ACC112 (cell line): ENCODE results near the gene SLC39A11.
A peak's percentile ranks its signal among the peaks of the same experiment; 100 is the strongest.

Experiments used
- H2AFZ ChIP-seq: fragments of 200-600 bp; sonication (generic); one replicate; pipeline ENCODE4 v1.6.0; 2017; ENCODE audit warnings: antibody characterized with exemption, low read length; ENCODE audit not compliant: unreplicated experiment
- H3K27ac ChIP-seq: fragments of 200-600 bp; sonication (generic); 2 replicates; pipeline ENCODE4 v1.5.1; 2014; ENCODE audit warnings: low read depth, mild to moderate bottlenecking, antibody characterized with exemption, low read length, moderate library complexity
- H3K27me3 ChIP-seq: fragments of 200-600 bp; sonication (generic); 2 replicates; pipeline ENCODE4 v1.6.1; 2014; ENCODE audit warnings: mild to moderate bottlenecking, antibody characterized with exemption, low read length, moderate library complexity, mixed read lengths; ENCODE audit not compliant: insufficient read depth
- H3K36me3 ChIP-seq: fragments of 200-600 bp; sonication (generic); 2 replicates; pipeline ENCODE4 v1.6.1; 2016; ENCODE audit warnings: mild to moderate bottlenecking, antibody characterized with exemption, low read length, moderate library complexity, mixed read lengths; ENCODE audit not compliant: insufficient read depth
- H3K4me1 ChIP-seq: fragments of 200-600 bp; sonication (generic); one replicate; pipeline ENCODE4 v1.6.1; 2016; ENCODE audit warnings: low read length, mixed read lengths; ENCODE audit not compliant: insufficient read depth, unreplicated experiment, control insufficient read depth
- H3K4me3 ChIP-seq: fragments of 200-600 bp; sonication (generic); 2 replicates; pipeline ENCODE4 v1.5.1; 2014; ENCODE audit warnings: mild to moderate bottlenecking, low read depth, low read length
- H3K79me2 ChIP-seq: fragments of 200-600 bp; sonication (generic); one replicate; pipeline ENCODE4 v1.6.0; 2016; ENCODE audit warnings: low read length; ENCODE audit not compliant: control insufficient read depth, unreplicated experiment, insufficient read depth

SLC39A11 gene

DNA sequence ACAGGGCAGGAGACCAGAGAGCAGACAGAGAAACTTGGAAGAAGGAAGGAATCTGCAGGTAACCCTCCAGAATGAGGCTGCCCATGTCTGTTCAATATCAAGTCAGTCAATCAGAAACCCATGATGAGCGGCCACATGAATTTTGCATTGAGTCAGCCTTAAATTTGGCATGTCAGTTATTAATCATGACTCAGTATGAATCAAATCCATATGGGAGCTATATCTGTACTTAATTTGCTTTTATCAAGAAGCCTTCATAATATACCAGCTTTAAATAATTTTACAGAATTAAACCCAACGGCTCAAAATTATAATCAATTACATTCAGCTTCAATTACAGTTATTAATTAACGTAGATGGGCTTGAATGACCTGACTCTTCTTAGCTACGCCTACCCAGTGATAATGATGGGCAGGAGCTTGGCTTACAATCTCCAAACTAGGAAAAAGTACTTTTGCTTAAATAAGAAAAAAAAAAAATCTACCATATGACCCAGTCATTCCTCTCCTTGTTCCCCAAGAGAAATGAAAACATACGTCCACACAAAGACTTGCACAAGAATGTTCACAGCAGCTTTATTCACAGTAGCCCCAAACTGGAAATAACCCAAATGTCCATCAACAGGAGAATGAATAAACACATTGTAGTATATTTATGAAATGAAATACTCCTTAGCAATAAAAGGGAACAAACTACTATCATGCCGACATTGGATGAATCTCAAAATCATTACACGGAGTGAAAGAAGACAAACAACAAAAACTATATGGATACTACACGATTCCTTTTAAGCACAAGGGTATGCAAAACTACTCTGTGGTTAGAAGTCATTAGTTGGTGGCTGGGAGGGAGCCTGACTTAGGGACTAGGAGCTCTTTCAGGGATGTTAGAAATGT lies 48.6 kb downstream of the SLC39A11 start:
- Histone ChIP-seq H2AFZ (no peak overlapping the region), H3K79me2 (no peaks in the 10 kb centered on the region), H3K27ac (peak overlapping the region; percentile 93), H3K4me3 (peak overlapping the region; percentile 63), H3K27me3 (no peaks in the 10 kb centered on the region), H3K36me3 (peaks cover 5% of the 10 kb centered on the region; the same call in 1 of the 2 replicates), H3K4me1 (peaks cover 25% of the 10 kb centered on the region)

DNA sequence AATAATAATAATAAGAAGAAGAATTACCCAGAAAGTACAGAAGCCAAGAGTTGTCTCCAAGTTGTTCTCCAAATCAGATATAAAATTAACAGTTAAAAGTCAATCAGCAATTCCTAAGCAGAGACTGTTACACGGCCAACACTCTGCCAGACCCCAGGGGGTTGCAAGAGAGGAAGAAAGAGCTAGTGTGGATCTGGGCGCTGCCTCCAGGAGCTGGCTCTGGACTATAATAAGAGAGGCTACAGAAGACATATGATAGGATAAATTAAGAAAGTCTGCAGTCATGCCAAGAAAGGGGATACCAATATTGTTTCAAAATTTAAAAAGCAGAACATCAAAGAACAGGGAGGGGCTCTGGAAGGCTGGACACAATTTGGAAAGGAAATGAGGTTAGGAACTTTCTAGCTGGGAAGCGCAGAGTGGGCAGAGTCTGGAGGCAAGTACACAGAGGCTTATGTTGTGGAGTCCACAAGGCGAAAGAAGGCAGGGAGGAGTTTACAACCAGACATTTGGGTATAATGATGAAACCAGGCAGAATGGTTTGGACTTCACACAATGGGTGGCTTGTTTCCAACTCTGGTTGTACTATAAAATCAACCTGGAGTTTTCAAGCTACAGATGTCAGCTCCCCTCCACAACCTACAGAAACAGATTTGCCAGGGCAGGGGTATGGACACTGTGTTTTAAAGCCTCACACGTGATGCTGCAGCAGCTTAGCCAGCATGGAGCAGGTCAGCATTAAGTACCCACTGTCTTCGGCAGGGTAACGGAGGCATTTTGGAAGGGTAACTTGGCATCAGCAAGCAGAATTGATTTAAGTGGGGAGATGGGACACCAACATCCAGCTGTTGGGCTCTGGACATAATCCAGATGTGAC lies 49.4 kb downstream of the SLC39A11 start:
- Histone ChIP-seq H3K4me3 (peak overlapping the region; percentile 63), H3K36me3 (peaks cover 5% of the 10 kb centered on the region; the same call in 1 of the 2 replicates), H3K27me3 (no peaks in the 10 kb centered on the region), H3K27ac (peak overlapping the region; percentile 93), H3K4me1 (peaks cover 25% of the 10 kb centered on the region), H3K79me2 (no peaks in the 10 kb centered on the region), H2AFZ (no peak overlapping the region)

DNA sequence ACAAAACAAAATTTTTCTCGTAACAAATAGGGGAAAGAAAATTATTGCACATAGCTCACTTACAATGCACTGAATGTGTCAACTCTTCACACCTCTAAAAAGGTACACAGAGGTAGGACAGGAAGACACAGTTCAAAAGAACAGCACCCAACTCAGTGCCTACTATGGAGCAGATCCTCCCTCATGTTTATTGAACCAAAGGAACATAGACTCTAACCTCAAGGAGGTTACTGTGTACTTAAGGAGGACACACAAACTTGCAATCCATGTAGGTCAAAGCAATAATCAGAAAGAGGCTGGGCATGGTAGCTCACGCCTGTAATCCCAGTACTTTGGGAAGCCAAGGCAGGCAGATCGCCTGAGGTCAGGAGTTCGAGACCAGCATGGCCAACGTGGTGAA lies 50.3 kb downstream of the SLC39A11 start:
- Histone ChIP-seq H3K79me2 (no peaks in the 10 kb centered on the region), H3K4me1 (peaks cover 25% of the 10 kb centered on the region), H3K36me3 (peaks cover 5% of the 10 kb centered on the region; the same call in 1 of the 2 replicates), H2AFZ (no peak overlapping the region), H3K4me3 (no peak overlapping the region), H3K27ac (no peak overlapping the region), H3K27me3 (no peaks in the 10 kb centered on the region)

DNA sequence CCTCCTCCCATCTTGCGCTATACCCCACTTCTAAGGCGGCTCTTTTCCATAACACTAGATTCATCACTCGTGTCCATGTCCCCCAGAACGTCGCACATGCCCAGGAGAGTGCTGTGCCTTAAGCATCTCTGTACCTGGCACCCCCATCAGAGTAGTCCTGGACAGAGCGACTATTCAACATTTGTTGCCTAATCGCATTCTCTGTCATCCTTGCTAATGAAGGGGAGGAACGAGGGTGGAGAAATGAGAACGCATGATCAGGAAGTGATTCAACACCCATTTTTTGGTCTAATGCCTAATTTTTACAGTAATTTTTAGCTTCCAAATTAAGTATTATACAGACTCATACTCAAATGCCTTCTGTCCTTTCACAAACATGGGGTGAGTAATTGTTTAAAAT lies 53.2 kb downstream of the SLC39A11 start:
- H3K4me1 ChIP-seq = peaks cover 16% of the 10 kb centered on the region
- no peaks in the 10 kb centered on the region for H3K79me2 ChIP-seq
- H3K27me3 ChIP-seq = no peaks in the 10 kb centered on the region
- H3K27ac ChIP-seq = no peak overlapping the region
- no peak overlapping the region for H2AFZ ChIP-seq
- H3K36me3 ChIP-seq = peaks cover 5% of the 10 kb centered on the region; the same call in 1 of the 2 replicates
- H3K4me3 ChIP-seq = no peak overlapping the region

DNA sequence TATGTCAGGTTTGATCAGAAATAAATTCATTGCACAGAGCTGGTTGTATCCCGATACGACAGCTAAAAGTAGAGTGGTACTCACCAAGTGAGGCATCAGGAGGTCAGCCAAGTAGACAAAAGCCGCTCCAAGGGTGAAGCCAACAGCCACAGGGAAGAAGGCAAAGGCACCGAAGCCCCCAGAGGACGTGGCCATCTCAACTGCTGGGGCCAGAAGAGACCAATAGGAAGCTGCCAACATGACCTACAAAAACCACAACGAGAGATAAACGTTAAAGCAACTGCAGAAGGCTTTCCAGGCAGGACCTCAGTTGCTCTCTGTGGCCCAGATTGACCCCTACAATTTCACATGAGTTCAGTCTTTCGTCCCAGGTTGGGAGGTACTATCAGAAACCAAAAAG lies 61.0 kb downstream of the SLC39A11 start:
- H3K27me3 ChIP-seq = no peaks in the 10 kb centered on the region
- H3K36me3 ChIP-seq = no peaks in the 10 kb centered on the region
- H3K4me3 ChIP-seq = no peak overlapping the region
- H3K27ac ChIP-seq = no peak overlapping the region
- no peaks in the 10 kb centered on the region for H3K79me2 ChIP-seq
- H3K4me1 ChIP-seq = no peaks in the 10 kb centered on the region
- no peak overlapping the region for H2AFZ ChIP-seq

DNA sequence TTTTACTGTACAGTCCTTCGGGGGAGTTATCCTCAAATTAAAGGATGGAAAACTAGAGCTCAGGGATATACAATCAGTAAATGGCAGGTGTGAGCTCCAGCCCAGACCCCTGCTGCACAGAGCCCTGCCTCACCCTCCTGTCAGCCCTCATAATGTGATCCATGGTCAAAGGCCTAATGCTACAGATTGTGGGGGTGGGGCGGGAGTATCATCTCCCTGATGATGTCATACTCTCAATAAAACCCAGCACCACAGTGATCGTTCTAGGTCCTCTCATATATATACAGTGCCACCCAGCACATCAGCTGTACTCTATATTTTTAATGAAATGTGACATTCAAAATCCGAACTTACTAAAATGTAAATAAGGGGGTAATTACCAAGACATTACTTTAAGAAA lies 61.5 kb downstream of the SLC39A11 start:
- Histone ChIP-seq H2AFZ (no peak overlapping the region), H3K27me3 (no peaks in the 10 kb centered on the region), H3K27ac (no peak overlapping the region), H3K36me3 (no peaks in the 10 kb centered on the region), H3K4me3 (no peak overlapping the region), H3K4me1 (no peaks in the 10 kb centered on the region), H3K79me2 (no peaks in the 10 kb centered on the region)

DNA sequence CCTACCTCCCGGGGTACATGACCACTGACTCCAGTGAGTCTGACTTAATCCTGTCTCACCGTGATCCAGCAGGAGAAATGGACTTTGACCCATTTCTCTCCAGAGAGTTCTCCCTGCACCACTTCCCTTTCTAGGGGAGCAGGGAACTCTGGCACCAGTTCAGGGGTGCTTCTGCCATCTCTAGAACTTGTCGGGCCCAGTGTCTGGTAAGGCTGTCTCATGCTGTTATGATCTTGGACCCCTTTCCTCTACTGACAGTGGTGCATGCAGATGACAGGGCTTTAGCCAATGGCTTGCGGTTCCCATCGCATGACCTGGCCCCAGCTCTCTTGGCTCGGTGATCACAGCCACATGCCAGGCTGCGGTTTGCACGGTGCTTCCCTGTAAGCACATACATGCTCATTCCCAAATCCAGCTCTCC lies 62.0 kb downstream of the SLC39A11 start:
- no peaks in the 10 kb centered on the region for H3K36me3 ChIP-seq
- no peaks in the 10 kb centered on the region for H3K27me3 ChIP-seq
- H3K4me1 ChIP-seq = no peaks in the 10 kb centered on the region
- no peak overlapping the region for H3K4me3 ChIP-seq
- no peaks in the 10 kb centered on the region for H3K79me2 ChIP-seq
- H3K27ac ChIP-seq = no peak overlapping the region
- H2AFZ ChIP-seq = no peak overlapping the region

DNA sequence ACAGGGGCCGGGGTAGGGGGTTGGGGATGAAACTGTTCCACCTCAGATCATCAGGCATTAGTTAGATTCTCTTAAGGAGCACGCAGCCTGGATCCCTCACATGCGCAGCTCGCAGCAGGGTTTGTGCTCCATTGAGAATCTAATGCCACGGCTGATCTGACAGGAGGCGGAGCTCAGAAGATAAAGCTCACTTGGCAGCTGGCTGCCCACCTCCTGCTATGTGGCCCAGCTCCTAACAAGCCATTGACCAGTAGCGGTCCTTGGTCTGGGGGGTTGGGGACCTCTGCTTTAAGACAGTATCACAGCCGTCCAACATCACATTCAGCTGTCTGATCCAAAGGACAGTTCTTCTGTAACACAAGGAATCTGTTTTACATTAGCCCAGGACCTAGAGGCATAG lies 62.5 kb downstream of the SLC39A11 start:
- no peaks in the 10 kb centered on the region for H3K36me3 ChIP-seq
- H3K4me1 ChIP-seq = no peaks in the 10 kb centered on the region
- H2AFZ ChIP-seq = no peak overlapping the region
- H3K27ac ChIP-seq = no peak overlapping the region
- H3K27me3 ChIP-seq = no peaks in the 10 kb centered on the region
- no peaks in the 10 kb centered on the region for H3K79me2 ChIP-seq
- no peak overlapping the region for H3K4me3 ChIP-seq

DNA sequence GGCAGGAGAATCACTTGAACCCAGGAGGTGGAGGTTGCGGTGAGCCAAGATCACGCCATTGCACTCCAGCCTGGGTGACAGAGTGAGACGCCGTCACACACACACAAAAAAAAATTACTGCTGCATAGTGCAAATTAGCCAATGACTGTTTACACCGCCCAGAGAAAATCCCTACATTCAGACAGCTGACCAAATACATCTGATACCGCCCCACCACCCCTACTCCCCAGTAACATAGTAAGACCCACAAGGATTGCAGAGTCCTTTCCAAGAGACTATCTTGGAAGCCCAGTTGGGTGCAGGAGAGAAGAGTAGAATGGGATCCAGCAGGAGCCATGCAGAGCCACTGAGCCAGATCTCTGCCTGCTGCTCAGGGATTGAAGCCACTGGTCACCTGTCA lies 63.5 kb downstream of the SLC39A11 start:
- Histone ChIP-seq H3K27me3 (no peaks in the 10 kb centered on the region), H2AFZ (no peak overlapping the region), H3K4me1 (no peaks in the 10 kb centered on the region), H3K27ac (no peak overlapping the region), H3K4me3 (no peak overlapping the region), H3K79me2 (no peaks in the 10 kb centered on the region), H3K36me3 (no peaks in the 10 kb centered on the region)

DNA sequence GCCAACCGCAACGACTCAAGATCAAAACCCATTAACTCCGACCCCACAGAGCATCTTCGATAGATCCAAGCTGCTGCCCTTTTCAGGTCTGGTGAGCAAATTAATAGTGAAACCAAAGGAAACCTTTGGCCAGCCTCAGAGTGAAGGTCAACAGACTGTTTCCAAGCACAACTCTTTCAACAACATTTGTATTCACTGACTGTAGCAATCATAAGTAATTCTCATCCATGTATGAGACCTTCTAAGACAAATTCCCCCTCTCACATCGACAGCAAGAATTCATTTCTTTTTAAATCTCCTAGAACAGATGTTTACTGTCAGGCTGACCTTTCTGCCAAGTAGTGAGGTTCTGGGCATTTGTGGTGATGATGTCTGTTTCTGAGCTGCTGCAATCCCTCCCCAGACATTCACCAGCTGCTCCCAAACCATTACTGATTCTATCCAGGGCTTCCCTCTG lies 64.2 kb downstream of the SLC39A11 start:
- Histone ChIP-seq H3K36me3 (no peaks in the 10 kb centered on the region), H2AFZ (no peak overlapping the region), H3K27me3 (no peaks in the 10 kb centered on the region), H3K4me1 (no peaks in the 10 kb centered on the region), H3K79me2 (no peaks in the 10 kb centered on the region), H3K27ac (no peak overlapping the region), H3K4me3 (no peak overlapping the region)
